GM21528 (cell line): Measurements from ENCODE around the gene UBE2H.
"Not testable (repeated sequence)": the region's sequence is repeated elsewhere in the genome, so short reads cannot be mapped to it uniquely, and the experiment has no call there.

ENCODE experiments used
- ATAC-seq: cut with Tn5 transposase; IDR thresholded peaks from one replicate; pipeline ENCODE4 v1.9.1; 2021; ENCODE audit warnings: mild to moderate bottlenecking, moderate library complexity; ENCODE audit not compliant: unreplicated experiment, low FRiP score

Gene UBE2H

GRCh38 chr7:129796186-129796775 is 156.5 kb downstream of the UBE2H start:
- ATAC-seq: no peak

GRCh38 chr7:129794461-129794860 is 158.3 kb downstream of the UBE2H start:
- not testable (repeated sequence) for ATAC-seq

- ATAC-seq: no peak
Measured at GRCh38 chr7:129793506-129794310, 159.1 kb downstream of the UBE2H start.

- ATAC-seq: no peak
Measured at GRCh38 chr7:129792721-129793120, 160.0 kb downstream of the UBE2H start.

- ATAC-seq: no peak
Measured at GRCh38 chr7:129790136-129790535, 162.6 kb downstream of the UBE2H start.

- no peak for ATAC-seq
Measured at GRCh38 chr7:129789652-129790051, 163.1 kb downstream of the UBE2H start.

- no peak for ATAC-seq
Measured at GRCh38 chr7:129789000-129789399, 163.8 kb downstream of the UBE2H start.

- no peak for ATAC-seq
Measured at GRCh38 chr7:129786825-129787563, 165.8 kb downstream of the UBE2H start.

GRCh38 chr7:129785685-129786514 is 166.9 kb downstream of the UBE2H start:
- no peak for ATAC-seq

- ATAC-seq: no peak
Measured at GRCh38 chr7:129784783-129785684, 167.7 kb downstream of the UBE2H start.

- no peak for ATAC-seq
Measured at GRCh38 chr7:129784437-129784782, 168.3 kb downstream of the UBE2H start.

- ATAC-seq: no peak
Measured at GRCh38 chr7:129783584-129783919, 169.2 kb downstream of the UBE2H start.

GRCh38 chr7:129782818-129783583 is 169.8 kb downstream of the UBE2H start:
- no peak for ATAC-seq

GRCh38 chr7:129781928-129782817 is 170.6 kb downstream of the UBE2H start:
- ATAC-seq: no peak

GRCh38 chr7:129780974-129781927 is 171.5 kb downstream of the UBE2H start:
- no peak for ATAC-seq
